GM23338 (cell line): ENCODE measurements around the gene DYSF.

Experiments used
- CREB1 ChIP-seq: fragments of 250-450 bp; sonication (Bioruptor Pico); IDR thresholded peaks from 2 replicates; pipeline ENCODE4 v1.5.0; 2020; ENCODE audit warnings: low read depth, mild to moderate bottlenecking, moderate library complexity
- CTCF ChIP-seq, 2 experiments: fragments of 200-600 bp in 1 of 2; sonication (generic) in 1 of 2; conservative IDR thresholded peaks; 2 replicates each; pipeline versions ENCODE4 v1.5.1 to v1.6.1; 2016 to 2017; ENCODE audit warnings: antibody characterized with exemption in 2 of 2, low read depth in 2 of 2, mild to moderate bottlenecking in 2 of 2, moderate library complexity in 1 of 2
- EZH2 ChIP-seq: fragments of 200-600 bp; sonication (generic); IDR thresholded peaks from one replicate; pipeline ENCODE4 v1.8.0; 2017; ENCODE audit warnings: antibody characterized with exemption, mild to moderate bottlenecking, low read depth; ENCODE audit not compliant: unreplicated experiment
- EZH2phosphoT487 ChIP-seq: fragments of 200-600 bp; sonication (generic); IDR thresholded peaks from one replicate; pipeline ENCODE4 v1.8.1; 2018; ENCODE audit warnings: antibody characterized with exemption; ENCODE audit not compliant: unreplicated experiment
- POLR2AphosphoS5 ChIP-seq: IDR thresholded peaks from 2 replicates; pipeline ENCODE4 v1.6.1; 2016; ENCODE audit warnings: antibody characterized with exemption, low read depth
- ZNF331 ChIP-seq: fragments of 250-450 bp; sonication (Bioruptor Pico); IDR thresholded peaks from 2 replicates; pipeline ENCODE4 v1.5.0; 2020; ENCODE audit warnings: low read depth, mild to moderate bottlenecking, moderate library complexity
- TF ChIP-seq, protein P1 (sequence below): IDR thresholded peaks from one replicate; pipeline ENCODE4 v1.6.1; 2018; ENCODE audit warnings: antibody characterized with exemption; ENCODE audit not compliant: unreplicated experiment

GRCh38 chr2:71576541-71576940 is 123.2 kb downstream of the DYSF start:
- no peak for TF ChIP-seq CTCF (conservative IDR thresholded peaks at IDR 0.05; ENCODE audit: low read depth in 2 of 2)
- no peak for TF ChIP-seq POLR2AphosphoS5
- TF ChIP-seq CREB1 (CRISPR knock-in tag), result no peak
- no peak for TF ChIP-seq EZH2
- TF ChIP-seq, protein P1, sequence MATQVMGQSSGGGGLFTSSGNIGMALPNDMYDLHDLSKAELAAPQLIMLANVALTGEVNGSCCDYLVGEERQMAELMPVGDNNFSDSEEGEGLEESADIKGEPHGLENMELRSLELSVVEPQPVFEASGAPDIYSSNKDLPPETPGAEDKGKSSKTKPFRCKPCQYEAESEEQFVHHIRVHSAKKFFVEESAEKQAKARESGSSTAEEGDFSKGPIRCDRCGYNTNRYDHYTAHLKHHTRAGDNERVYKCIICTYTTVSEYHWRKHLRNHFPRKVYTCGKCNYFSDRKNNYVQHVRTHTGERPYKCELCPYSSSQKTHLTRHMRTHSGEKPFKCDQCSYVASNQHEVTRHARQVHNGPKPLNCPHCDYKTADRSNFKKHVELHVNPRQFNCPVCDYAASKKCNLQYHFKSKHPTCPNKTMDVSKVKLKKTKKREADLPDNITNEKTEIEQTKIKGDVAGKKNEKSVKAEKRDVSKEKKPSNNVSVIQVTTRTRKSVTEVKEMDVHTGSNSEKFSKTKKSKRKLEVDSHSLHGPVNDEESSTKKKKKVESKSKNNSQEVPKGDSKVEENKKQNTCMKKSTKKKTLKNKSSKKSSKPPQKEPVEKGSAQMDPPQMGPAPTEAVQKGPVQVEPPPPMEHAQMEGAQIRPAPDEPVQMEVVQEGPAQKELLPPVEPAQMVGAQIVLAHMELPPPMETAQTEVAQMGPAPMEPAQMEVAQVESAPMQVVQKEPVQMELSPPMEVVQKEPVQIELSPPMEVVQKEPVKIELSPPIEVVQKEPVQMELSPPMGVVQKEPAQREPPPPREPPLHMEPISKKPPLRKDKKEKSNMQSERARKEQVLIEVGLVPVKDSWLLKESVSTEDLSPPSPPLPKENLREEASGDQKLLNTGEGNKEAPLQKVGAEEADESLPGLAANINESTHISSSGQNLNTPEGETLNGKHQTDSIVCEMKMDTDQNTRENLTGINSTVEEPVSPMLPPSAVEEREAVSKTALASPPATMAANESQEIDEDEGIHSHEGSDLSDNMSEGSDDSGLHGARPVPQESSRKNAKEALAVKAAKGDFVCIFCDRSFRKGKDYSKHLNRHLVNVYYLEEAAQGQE, result no peak
- no peak for TF ChIP-seq EZH2phosphoT487
- no peak for TF ChIP-seq ZNF331 (CRISPR knock-in tag)
